B cell (primary cell): ENCODE data around the gene BTBD10. TPM values are rescaled to one million over a fixed set of nuclear protein-coding genes. Genes with fewer than 3 reads are reported as not detected.

Source experiments
- ATAC-seq: fragments of 200-7000 bp; cut with Tn5 transposase; one replicate; pipeline ENCODE4 v1.10.0; 2021; ENCODE audit warnings: low read depth, mild to moderate bottlenecking, moderate number of reproducible peaks, moderate library complexity
- CTCF ChIA-PET: fragments of 350-600 bp; sonication (Branson Sonifier 250); formaldehyde crosslinking; loops from one replicate; lab custom pipeline; 2021; ENCODE audit warnings: antibody characterized with exemption, inconsistent platforms; lab: Charles Lee
- POLR2A ChIA-PET: fragments of 350-600 bp; sonication (Branson Sonifier 250); formaldehyde crosslinking; loops from one replicate; lab custom pipeline; 2021; ENCODE audit warnings: antibody characterized with exemption; lab: Charles Lee
- DNase-seq: peaks from one replicate; pipeline ENCODE4 v3.0.0; 2013
- H2AFZ ChIP-seq: 2 replicates; pipeline ENCODE4 v1.6.1; 2012; ENCODE audit warnings: mild to moderate bottlenecking, low read depth, low read length; ENCODE audit not compliant: insufficient read depth, poor library complexity, severe bottlenecking
- H3K27ac ChIP-seq, 2 donors: 1 replicate in 1 of 2; 2 replicates in 1 of 2; pipeline ENCODE4 v1.5.1; 2012 to 2013; ENCODE audit warnings: low read length in 2 of 2, mild to moderate bottlenecking in 2 of 2, moderate library complexity in 1 of 2
- H3K27me3 ChIP-seq, 4 experiments: fragments of 200-600 bp in 1 of 4; sonication (generic) in 1 of 4; replicated peaks in 1 of 4; 1 replicate in 2 of 4; 2 replicates in 2 of 4; pipeline versions ENCODE4 v1.6.1 to v1.7.0; 2013 to 2016; ENCODE audit warnings: low read length in 3 of 4, mild to moderate bottlenecking in 2 of 4, mixed read lengths in 1 of 4, moderate library complexity in 1 of 4; ENCODE audit not compliant: insufficient read depth in 4 of 4, control insufficient read depth in 3 of 4; ENCODE audit errors: control extremely low read depth in 1 of 4
- H3K36me3 ChIP-seq, 2 experiments: replicated peaks in 1 of 2; 1 replicate in 1 of 2; 2 replicates in 1 of 2; pipeline versions ENCODE4 v1.6.1 to v1.7.1; 2013; ENCODE audit warnings: low read length in 1 of 2; ENCODE audit not compliant: insufficient read depth in 2 of 2, control insufficient read depth in 1 of 2; ENCODE audit errors: control extremely low read depth in 1 of 2, extremely low read depth in 1 of 2
- H3K4me1 ChIP-seq, 2 donors: fragments of 200-600 bp in 1 of 2; sonication (generic) in 1 of 2; 1 replicate in 1 of 2; 2 replicates in 1 of 2; pipeline versions ENCODE4 v1.5.1 to v1.6.1; 2013 to 2017; ENCODE audit warnings: low read length in 2 of 2; ENCODE audit not compliant: control insufficient read depth in 2 of 2, insufficient read depth in 2 of 2
- H3K4me2 ChIP-seq: replicated peaks from 2 replicates; pipeline ENCODE3; 2012; ENCODE audit warnings: mild to moderate bottlenecking, low read depth, low read length; ENCODE audit not compliant: poor library complexity, severe bottlenecking
- H3K4me3 ChIP-seq, 5 experiments: fragments of 200-600 bp in 1 of 5; sonication (generic) in 1 of 5; 1 replicate in 3 of 5; 2 replicates in 2 of 5; pipeline versions ENCODE4 v1.5.1 to v1.7.0; 2011 to 2016; ENCODE audit warnings: low read length in 4 of 5, mild to moderate bottlenecking in 4 of 5, low read depth in 2 of 5, control low read depth in 1 of 5, moderate library complexity in 1 of 5; ENCODE audit not compliant: insufficient read depth in 1 of 5; ENCODE audit errors: control extremely low read depth in 1 of 5, extremely low read depth in 1 of 5
- H3K79me2 ChIP-seq: fragments of 200-600 bp; sonication (generic); one replicate; pipeline ENCODE4 v1.6.0; 2016; ENCODE audit warnings: low read length; ENCODE audit not compliant: control insufficient read depth, insufficient read depth
- H3K9ac ChIP-seq: fragments of 200-600 bp; sonication (generic); 2 replicates; pipeline ENCODE4 v1.6.1; 2017; ENCODE audit warnings: mild to moderate bottlenecking, low read length, moderate library complexity
- H3K9me3 ChIP-seq, 3 donors: one replicate each; pipeline versions ENCODE4 v1.6.1 to v1.7.1; 2013; ENCODE audit warnings: low read length in 2 of 3; ENCODE audit not compliant: control insufficient read depth in 2 of 3, insufficient read depth in 1 of 3; ENCODE audit errors: control extremely low read depth in 1 of 3
- H4K20me1 ChIP-seq: 2 replicates; pipeline ENCODE4 v1.6.0; 2012; ENCODE audit warnings: mild to moderate bottlenecking, low read length; ENCODE audit not compliant: insufficient read depth, control insufficient read depth, poor library complexity, severe bottlenecking
- H3K27ac Mint-ChIP-seq: one replicate; pipeline ENCODE4 v1.8.0; 2021; ENCODE audit warnings: mixed read lengths
- H3K27me3 Mint-ChIP-seq: one replicate; pipeline ENCODE4 v1.8.0; 2021; ENCODE audit warnings: mixed read lengths
- H3K4me1 Mint-ChIP-seq: one replicate; pipeline ENCODE4 v1.8.0; 2021; ENCODE audit warnings: mixed read lengths
- H3K4me3 Mint-ChIP-seq: one replicate; pipeline ENCODE4 v1.8.0; 2021; ENCODE audit warnings: mixed read lengths
- H3K9me3 Mint-ChIP-seq: one replicate; pipeline ENCODE4 v1.8.0; 2022; ENCODE audit warnings: mixed read lengths; ENCODE audit not compliant: insufficient read depth
- CTCF ChIP-seq: fragments of 200-600 bp; IDR thresholded peaks from one replicate; pipeline ENCODE4 v1.8.0; 2022; ENCODE audit warnings: antibody characterized with exemption, mild to moderate bottlenecking
- EZH2 ChIP-seq: IDR thresholded peaks from 2 replicates; pipeline ENCODE4 v1.6.1; 2012; ENCODE audit warnings: borderline replicate concordance, low read depth, mild to moderate bottlenecking, moderate library complexity, low read length; ENCODE audit not compliant: insufficient read depth, poor library complexity, severe bottlenecking
- WGBS: methylation state at CpG from one replicate; pipeline ENCODE4 v1.1.5; 2013; ENCODE audit warnings: missing lambda C conversion rate; ENCODE audit not compliant: insufficient coverage; 5-methylcytosine and 5-hydroxymethylcytosine counted together
- intact Hi-C: fragments of 100-400 bp; cut with micrococcal nuclease; formaldehyde crosslinking; loops from one replicate; pipeline ENCODE4 v1.10.0; 2022
- polyA plus RNA-seq: library from polyadenylated mRNA; depleted of rRNA; stranded (reverse); fragments of >200 nt; gene quantifications from 2 replicates; pipeline ENCODE4 v1.2.3, GENCODE V29; 2012
- total RNA-seq, 2 donors: library from RNA; stranded (reverse); fragments of 120-200 nt in 1 of 2; gene quantifications; 1 replicate in 1 of 2; 2 replicates in 1 of 2; pipeline versions ENCODE4 v1.2.3 to v1.2.4, GENCODE V29; 2013 to 2022

The BTBD10 gene
- total and polyA plus RNA-seq, 2 donors (not counting 1 experiment from before 2014, with no cell fraction given) = 8.2 to 19.6 TPM

GRCh38 chr11:13494051-13494450 is 31.0 kb upstream of the BTBD10 start:
- intact Hi-C loops = no loop called here
- CTCF ChIA-PET = no interaction called here
- no peaks in the 10 kb centered on the region for H3K36me3 ChIP-seq
- no peak overlapping the region for H3K27ac ChIP-seq
- TF ChIP-seq CTCF (no peak), EZH2 (no peak)
- ATAC-seq (no peak), DNase-seq (no peak)
- no peaks in the 10 kb centered on the region for H4K20me1 ChIP-seq
- no peaks in the 10 kb centered on the region for H3K9me3 ChIP-seq
- POLR2A ChIA-PET = no interaction called here
- H2AFZ ChIP-seq = no peak overlapping the region
- no peak overlapping the region for H3K4me2 ChIP-seq
- no peak overlapping the region for H3K27ac Mint-ChIP-seq
- H3K79me2 ChIP-seq = no peaks in the 10 kb centered on the region
- H3K4me1 Mint-ChIP-seq = no peaks in the 10 kb centered on the region
- no peak overlapping the region for H3K4me3 Mint-ChIP-seq
- H3K9ac ChIP-seq = no peak overlapping the region
- WGBS = 50% methylated on average over 2 of the region's 3 CpGs
- peaks cover 0 to 5% (median 4%) of the 10 kb centered on the region in 4 experiments for H3K27me3 ChIP-seq
- no peaks in the 10 kb centered on the region for H3K9me3 Mint-ChIP-seq
- H3K4me3 ChIP-seq = no peak overlapping the region
- peaks cover 17% of the 10 kb centered on the region for H3K27me3 Mint-ChIP-seq
- no peaks in the 10 kb centered on the region for H3K4me1 ChIP-seq

GRCh38 chr11:13487661-13488030 is 24.6 kb upstream of the BTBD10 start:
- 56% methylated on average over 4 of the region's 5 CpGs for WGBS
- H3K4me1 Mint-ChIP-seq = peaks cover 5% of the 10 kb centered on the region
- TF ChIP-seq EZH2 = no peak
- TF ChIP-seq CTCF = peak; percentile 1
- H3K4me3 ChIP-seq = peak overlapping the region in 4 of 5 experiments; percentile 26 to 59 (median 39)
- H3K27ac ChIP-seq = no peak overlapping the region
- peak overlapping the region; percentile 45 for H3K9ac ChIP-seq
- H3K36me3 ChIP-seq = no peaks in the 10 kb centered on the region
- no peaks in the 10 kb centered on the region for H3K9me3 Mint-ChIP-seq
- H3K27me3 Mint-ChIP-seq = peaks cover 1% of the 10 kb centered on the region
- POLR2A ChIA-PET = no interaction called here
- intact Hi-C loops = no loop called here
- peaks cover 0 to 3% (median 0%) of the 10 kb centered on the region in 4 experiments for H3K27me3 ChIP-seq
- H4K20me1 ChIP-seq = no peaks in the 10 kb centered on the region
- ATAC-seq = peak; percentile 41
- peak overlapping the region; percentile 47 for H3K27ac Mint-ChIP-seq
- peaks cover 0 to 3% of the 10 kb centered on the region in 2 donors for H3K4me1 ChIP-seq
- DNase-seq = peak; percentile 43
- H3K79me2 ChIP-seq = no peaks in the 10 kb centered on the region
- H2AFZ ChIP-seq = peak overlapping the region; percentile 64
- H3K4me3 Mint-ChIP-seq = peak overlapping the region; percentile 80
- H3K4me2 ChIP-seq = peak overlapping the region; percentile 59
- CTCF ChIA-PET = interaction anchor here (0.9 to 1.5 kb wide), 4 partner anchors 20 to 762 kb away, joined by 3 to 7 read pairs (median 3); no protein-coding TSS in a partner anchor
- H3K9me3 ChIP-seq = peaks cover 0 to 9% (median 0%) of the 10 kb centered on the region in 3 donors
